HepG2 (cell line): ENCODE measurements around the gene KISS1R. TPM values are rescaled to one million over a fixed set of nuclear protein-coding genes. Genes with fewer than 3 reads are reported as not detected.

Experiments used
- ATAD3A ChIP-seq: sonication (generic); formaldehyde crosslinking; IDR thresholded peaks from 2 replicates; pipeline ENCODE4 v1.4.0; 2020; ENCODE audit warnings: missing genetic modification reagents
- CCAR2 ChIP-seq: fragments of 200-400 bp; formaldehyde crosslinking; optimal IDR thresholded peaks from 2 replicates; pipeline ENCODE3; 2018; ENCODE audit warnings: low read depth, mild to moderate bottlenecking, low read length, moderate library complexity
- HMGA1 ChIP-seq: sonication (generic); formaldehyde crosslinking; conservative IDR thresholded peaks from 2 replicates; pipeline ENCODE4 v1.4.0; 2020; ENCODE audit warnings: missing genetic modification reagents
- JUN ChIP-seq: sonication (generic); formaldehyde crosslinking; IDR thresholded peaks from 2 replicates; pipeline ENCODE4 v1.4.0; 2020; ENCODE audit warnings: mild to moderate bottlenecking, missing genetic modification reagents
- NAIF1 ChIP-seq: sonication (generic); formaldehyde crosslinking; IDR thresholded peaks from 2 replicates; pipeline ENCODE4 v1.5.0; 2020; ENCODE audit warnings: mild to moderate bottlenecking, missing genetic modification reagents, borderline replicate concordance
- NFE2L1 ChIP-seq: sonication (generic); formaldehyde crosslinking; IDR thresholded peaks from 2 replicates; pipeline ENCODE4 v1.4.0; 2020; ENCODE audit warnings: missing genetic modification reagents, mild to moderate bottlenecking, borderline replicate concordance
- PREB ChIP-seq: sonication (generic); formaldehyde crosslinking; IDR thresholded peaks from 2 replicates; pipeline ENCODE4 v1.4.0; 2020; ENCODE audit warnings: missing genetic modification reagents
- RBFOX2 ChIP-seq: fragments of 200-400 bp; formaldehyde crosslinking; IDR thresholded peaks from 2 replicates; pipeline ENCODE4 v1.6.1; 2017; ENCODE audit warnings: low read depth, mild to moderate bottlenecking, low read length
- SETDB1 ChIP-seq: sonication (generic); formaldehyde crosslinking; IDR thresholded peaks from 2 replicates; pipeline ENCODE4 v1.5.1; 2020; ENCODE audit warnings: missing genetic modification reagents, mild to moderate bottlenecking, borderline replicate concordance
- THRA ChIP-seq: sonication (generic); formaldehyde crosslinking; IDR thresholded peaks from 2 replicates; pipeline ENCODE4 v1.4.0; 2020; ENCODE audit warnings: missing genetic modification reagents, borderline replicate concordance
- ZMYM3 ChIP-seq: sonication (generic); formaldehyde crosslinking; IDR thresholded peaks from 2 replicates; pipeline ENCODE4 v1.5.1; 2020; ENCODE audit warnings: mild to moderate bottlenecking, missing genetic modification reagents
- ZNF20 ChIP-seq: sonication (generic); formaldehyde crosslinking; IDR thresholded peaks from 2 replicates; pipeline ENCODE4 v1.4.0; 2020; ENCODE audit warnings: mild to moderate bottlenecking, moderate library complexity, missing genetic modification reagents
- ZNF281 ChIP-seq: sonication (generic); formaldehyde crosslinking; IDR thresholded peaks from 2 replicates; pipeline ENCODE4 v1.4.0; 2020; ENCODE audit warnings: missing genetic modification reagents, borderline replicate concordance
- ZNF577 ChIP-seq: sonication (generic); formaldehyde crosslinking; IDR thresholded peaks from 2 replicates; pipeline ENCODE4 v1.4.0; 2020; ENCODE audit warnings: mild to moderate bottlenecking, low read depth, missing genetic modification reagents, borderline replicate concordance
- ZNF740 ChIP-seq: sonication (generic); formaldehyde crosslinking; IDR thresholded peaks from 2 replicates; pipeline ENCODE4 v1.4.0; 2020; ENCODE audit warnings: missing genetic modification reagents
- ZNF878 ChIP-seq: sonication (generic); formaldehyde crosslinking; IDR thresholded peaks from 2 replicates; pipeline ENCODE4 v1.8.1; 2023; ENCODE audit warnings: mild to moderate bottlenecking, missing genetic modification reagents, moderate library complexity
- polyA plus RNA-seq, 8 experiments: library from polyadenylated mRNA; depleted of rRNA in 3 of 8; stranded (reverse) in 7 of 8; unstranded in 1 of 8; fragments of >200 nt; fragmentation: Illumina TruSeq in 4 of 8; extraction: Trizol in 4 of 8; gene quantifications; 2 replicates each; pipeline versions ENCODE4 v1.2.1 to v1.2.3, GENCODE V29; 2011 to 2016; ENCODE audit warnings: low read depth in 4 of 8, missing spikeins in 1 of 8, mixed read lengths in 1 of 8; ENCODE audit not compliant: insufficient read depth in 1 of 8
- total RNA-seq, 5 experiments: library from RNA; depleted of rRNA; stranded (reverse); fragments of >200 nt; fragmentation: Illumina TruSeq; extraction: Trizol; gene quantifications; 2 replicates each; pipeline ENCODE4 v1.2.3, GENCODE V29; 2016; ENCODE audit warnings: low read depth in 1 of 5

The KISS1R gene
- total and polyA plus RNA-seq, 2 of the 13 experiments (the other 11 are each of a cell fraction or from before 2014, with no cell fraction given), result 1.1 to 10.2 TPM

GRCh38 chr19:925526-926322, 8.6 kb downstream of the KISS1R start, which contains the start of gene ARID3A (continued):
- TF ChIP-seq PREB (CRISPR knock-in tag) (no peak), ZMYM3 (CRISPR knock-in tag) (no peak), ZNF740 (CRISPR knock-in tag) (no peak), ZNF577 (no peak), JUN (CRISPR knock-in tag) (no peak), ZNF878 (CRISPR knock-in tag) (no peak), RBFOX2 (peak; percentile 83), NFE2L1 (CRISPR knock-in tag) (no peak), CCAR2 (no peak), HMGA1 (no peak), ZNF20 (CRISPR knock-in tag) (no peak), NAIF1 (CRISPR knock-in tag) (no peak), THRA (CRISPR knock-in tag) (peak; percentile 15; the same call in 1 of the 2 replicates), ATAD3A (CRISPR knock-in tag) (no peak), ZNF281 (peak; percentile 73), SETDB1 (CRISPR knock-in tag) (no peak)
